SK-N-SH treated with all-trans-retinoic acid at 6 μM for 48 hours (cell line): ENCODE results near the gene GRIA4.

Experiments used
- ARNTL ChIP-seq: fragments of 450-650 bp; formaldehyde crosslinking; IDR thresholded peaks from 2 replicates; pipeline ENCODE4 v1.5.0; 2020; ENCODE audit warnings: low read depth, mild to moderate bottlenecking, moderate library complexity, borderline replicate concordance
- BACH2 ChIP-seq: fragments of 250-450 bp; sonication (Bioruptor Pico); IDR thresholded peaks from 2 replicates; pipeline ENCODE4 v1.9.0; 2021; ENCODE audit warnings: mild to moderate bottlenecking, borderline replicate concordance
- GLIS3 ChIP-seq: fragments of 250-450 bp; sonication (Bioruptor Pico); IDR thresholded peaks from 2 replicates; pipeline ENCODE4 v1.5.0; 2020; ENCODE audit warnings: mild to moderate bottlenecking, moderate library complexity
- ISL1 ChIP-seq: fragments of 250-450 bp; sonication (Bioruptor Pico); IDR thresholded peaks from 2 replicates; pipeline ENCODE4 v2.1.2; 2022; ENCODE audit warnings: mild to moderate bottlenecking, moderate library complexity
- RARB ChIP-seq: fragments of 250-450 bp; sonication (Bioruptor Pico); IDR thresholded peaks from 2 replicates; pipeline ENCODE4 v1.8.0; 2021; ENCODE audit warnings: mild to moderate bottlenecking, moderate library complexity
- TCF4 ChIP-seq: fragments of 250-450 bp; sonication (Bioruptor Pico); IDR thresholded peaks from 2 replicates; pipeline ENCODE4 v1.8.0; 2021; ENCODE audit warnings: mild to moderate bottlenecking, moderate library complexity, borderline replicate concordance
- TOX ChIP-seq: fragments of 250-450 bp; sonication (Bioruptor Pico); IDR thresholded peaks from 2 replicates; pipeline ENCODE4 v1.8.0; 2021; ENCODE audit warnings: mild to moderate bottlenecking, moderate library complexity, borderline replicate concordance
- ZFP3 ChIP-seq: fragments of 250-450 bp; sonication (Bioruptor Pico); IDR thresholded peaks from 2 replicates; pipeline ENCODE4 v1.5.0; 2020; ENCODE audit warnings: mild to moderate bottlenecking, moderate library complexity
- ZFP30 ChIP-seq: fragments of 450-650 bp; formaldehyde crosslinking; IDR thresholded peaks from 2 replicates; pipeline ENCODE4 v1.5.0; 2022; ENCODE audit warnings: mild to moderate bottlenecking, moderate library complexity
- ZNF565 ChIP-seq: fragments of 450-650 bp; formaldehyde crosslinking; conservative IDR thresholded peaks from 2 replicates; pipeline ENCODE4 v1.5.0; 2020; ENCODE audit warnings: low read depth, mild to moderate bottlenecking, moderate library complexity
- ZNF70 ChIP-seq: fragments of 450-650 bp; formaldehyde crosslinking; IDR thresholded peaks from 2 replicates; pipeline ENCODE4 v1.5.0; 2020; ENCODE audit warnings: mild to moderate bottlenecking, moderate library complexity
- TF ChIP-seq, protein P1 (sequence below): fragments of 250-450 bp; sonication (Bioruptor Pico); IDR thresholded peaks from 2 replicates; pipeline ENCODE4 v1.5.1; 2020; ENCODE audit warnings: low read depth, mild to moderate bottlenecking, moderate library complexity
- TF ChIP-seq, protein P2 (sequence below): fragments of 250-450 bp; sonication (Bioruptor Pico); IDR thresholded peaks from 2 replicates; pipeline ENCODE4 v1.8.0; 2020; ENCODE audit warnings: mild to moderate bottlenecking, moderate library complexity, borderline replicate concordance

DNA sequence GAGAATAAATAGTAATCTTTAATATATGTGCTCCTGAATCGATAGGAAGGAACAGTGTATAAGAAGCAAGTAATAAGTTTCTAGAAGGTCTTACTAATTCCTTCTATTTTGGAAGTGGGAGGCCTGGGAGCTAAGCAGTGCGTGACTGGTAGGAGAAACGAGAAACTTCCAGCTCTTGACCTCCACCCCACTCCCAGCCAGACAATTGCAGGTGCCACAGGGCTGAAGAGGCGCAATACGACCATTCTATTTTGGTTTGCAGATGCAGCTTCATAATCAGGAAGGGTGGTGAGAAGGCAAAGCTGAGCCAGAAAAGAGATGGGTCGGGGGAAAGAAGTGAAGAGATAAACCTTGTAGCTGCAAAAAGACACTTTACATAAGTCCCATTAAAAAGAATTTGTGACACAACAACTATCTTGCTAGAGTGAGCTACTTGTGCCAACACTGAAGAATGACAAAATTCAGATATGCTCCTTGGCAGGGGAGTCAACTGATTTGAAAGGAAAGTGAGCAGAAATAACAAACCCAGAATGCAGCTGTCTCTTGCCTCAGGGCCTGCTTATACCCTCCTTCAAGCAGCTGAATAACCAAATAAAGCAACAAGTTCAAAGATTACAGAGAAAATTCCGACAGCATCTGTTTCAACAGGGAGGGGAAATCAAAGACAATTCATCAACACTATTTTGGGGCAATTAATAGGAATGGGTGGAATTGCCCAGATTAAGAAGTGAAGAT lies 35.1 kb downstream of the GRIA4 start:
- TF ChIP-seq BACH2 (CRISPR knock-in tag) (no peak), ZNF565 (no peak), ISL1 (CRISPR knock-in tag) (no peak), TCF4 (CRISPR knock-in tag) (no peak), TOX (CRISPR knock-in tag) (no peak), ARNTL (CRISPR knock-in tag) (no peak), GLIS3 (no peak), ZFP3 (CRISPR knock-in tag) (no peak), ZFP30 (CRISPR knock-in tag) (no peak), ZNF70 (CRISPR knock-in tag) (no peak), RARB (CRISPR knock-in tag) (no peak)
- TF ChIP-seq, protein P1, sequence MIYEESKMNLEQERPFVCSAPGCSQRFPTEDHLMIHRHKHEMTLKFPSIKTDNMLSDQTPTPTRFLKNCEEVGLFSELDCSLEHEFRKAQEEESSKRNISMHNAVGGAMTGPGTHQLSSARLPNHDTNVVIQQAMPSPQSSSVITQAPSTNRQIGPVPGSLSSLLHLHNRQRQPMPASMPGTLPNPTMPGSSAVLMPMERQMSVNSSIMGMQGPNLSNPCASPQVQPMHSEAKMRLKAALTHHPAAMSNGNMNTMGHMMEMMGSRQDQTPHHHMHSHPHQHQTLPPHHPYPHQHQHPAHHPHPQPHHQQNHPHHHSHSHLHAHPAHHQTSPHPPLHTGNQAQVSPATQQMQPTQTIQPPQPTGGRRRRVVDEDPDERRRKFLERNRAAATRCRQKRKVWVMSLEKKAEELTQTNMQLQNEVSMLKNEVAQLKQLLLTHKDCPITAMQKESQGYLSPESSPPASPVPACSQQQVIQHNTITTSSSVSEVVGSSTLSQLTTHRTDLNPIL (CRISPR knock-in tag): no peak
- TF ChIP-seq, protein P2, sequence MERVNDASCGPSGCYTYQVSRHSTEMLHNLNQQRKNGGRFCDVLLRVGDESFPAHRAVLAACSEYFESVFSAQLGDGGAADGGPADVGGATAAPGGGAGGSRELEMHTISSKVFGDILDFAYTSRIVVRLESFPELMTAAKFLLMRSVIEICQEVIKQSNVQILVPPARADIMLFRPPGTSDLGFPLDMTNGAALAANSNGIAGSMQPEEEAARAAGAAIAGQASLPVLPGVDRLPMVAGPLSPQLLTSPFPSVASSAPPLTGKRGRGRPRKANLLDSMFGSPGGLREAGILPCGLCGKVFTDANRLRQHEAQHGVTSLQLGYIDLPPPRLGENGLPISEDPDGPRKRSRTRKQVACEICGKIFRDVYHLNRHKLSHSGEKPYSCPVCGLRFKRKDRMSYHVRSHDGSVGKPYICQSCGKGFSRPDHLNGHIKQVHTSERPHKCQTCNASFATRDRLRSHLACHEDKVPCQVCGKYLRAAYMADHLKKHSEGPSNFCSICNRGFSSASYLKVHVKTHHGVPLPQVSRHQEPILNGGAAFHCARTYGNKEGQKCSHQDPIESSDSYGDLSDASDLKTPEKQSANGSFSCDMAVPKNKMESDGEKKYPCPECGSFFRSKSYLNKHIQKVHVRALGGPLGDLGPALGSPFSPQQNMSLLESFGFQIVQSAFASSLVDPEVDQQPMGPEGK (CRISPR knock-in tag): no peak
